Stimulated activated naive CD4-positive, alpha-beta T cell (primary cell): ENCODE data around the gene SP100.
"Not testable (repeated sequence)": the region's sequence is repeated elsewhere in the genome, so short reads cannot be mapped to it uniquely, and the experiment has no call there.

Source experiments
- DNase-seq, 6 experiments: peaks; one replicate each; lab custom pipeline; 2025; lab: John Stamatoyannopoulos, UW

Gene SP100

DNA sequence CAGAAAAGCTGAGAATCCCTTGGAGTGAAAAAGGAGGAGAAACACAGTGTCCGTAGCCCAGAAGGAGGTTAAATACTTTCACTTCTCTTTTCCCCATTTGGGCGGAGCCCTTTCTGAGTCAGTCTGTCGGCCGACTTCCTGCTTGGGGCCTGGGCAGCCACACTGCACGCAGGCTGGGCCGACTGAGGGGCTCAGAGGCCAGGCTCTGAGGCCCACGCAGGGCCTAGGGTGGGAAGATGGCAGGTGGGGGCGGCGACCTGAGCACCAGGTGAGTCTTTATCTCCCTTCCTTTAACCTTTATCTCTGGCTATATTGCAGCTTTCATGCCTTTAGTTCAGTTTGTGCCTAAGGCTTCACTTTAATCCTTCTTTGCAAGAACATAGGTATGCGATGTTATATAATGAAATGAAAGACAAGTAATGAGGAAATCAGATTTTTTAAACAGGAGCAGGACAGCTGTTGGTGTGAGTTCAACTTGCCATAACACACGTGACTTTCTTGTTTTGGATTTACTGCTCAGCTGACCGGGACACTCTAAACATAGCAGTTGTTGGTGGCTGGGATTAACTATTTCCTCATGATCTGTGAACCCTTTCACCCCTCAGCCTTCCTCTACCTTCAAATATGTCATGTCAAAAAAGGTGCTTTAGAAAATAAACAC is at the start of gene SP100:
TSS of gene SP100 (plus strand) at position 141 of the 661 bp plus-strand sequence. CDS start at position 237, 96 bp downstream.
- peak; percentile 54 to 77 (median 66) for DNase-seq

DNA sequence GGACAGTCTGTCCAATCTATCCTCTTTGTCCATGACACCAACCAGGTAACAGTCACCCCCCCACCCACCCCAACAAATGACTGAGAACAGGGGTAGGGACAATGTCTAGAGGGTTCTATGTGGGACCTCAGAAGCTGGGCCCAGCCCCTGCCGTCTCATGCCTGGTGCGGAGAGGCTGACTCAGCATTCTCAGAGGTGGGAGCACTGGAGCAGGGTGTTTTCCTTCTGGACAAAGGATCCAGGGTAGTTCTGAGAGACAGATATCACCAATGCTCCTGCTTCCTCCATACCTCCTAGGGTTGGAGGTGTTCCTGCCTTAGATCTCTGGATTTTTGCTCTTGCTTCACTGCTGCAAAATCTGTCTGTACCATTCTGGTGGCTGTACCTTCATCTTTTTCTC is 33.9 kb upstream of the SP100 start:
- no peak for DNase-seq

DNA sequence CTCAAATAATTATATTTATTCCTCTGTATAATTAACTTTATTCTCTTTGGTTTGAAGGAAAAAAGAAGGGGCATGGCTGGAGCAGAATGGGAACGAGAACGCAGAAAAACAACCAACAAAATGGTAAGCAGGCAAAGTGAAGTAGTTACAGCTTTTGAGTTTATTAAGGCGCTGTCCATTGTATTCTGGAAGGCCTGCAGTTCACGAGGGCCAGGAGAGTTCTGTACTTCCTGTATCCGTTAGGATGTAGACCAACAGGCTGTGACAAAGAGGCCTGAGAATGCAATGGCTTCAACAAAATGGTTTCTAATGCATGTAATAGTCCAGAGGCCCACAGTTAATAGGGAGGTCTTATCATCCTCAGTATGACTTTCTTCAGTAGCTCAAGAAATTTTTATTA is 32.5 kb upstream of the SP100 start:
- DNase-seq: no peak

DNA sequence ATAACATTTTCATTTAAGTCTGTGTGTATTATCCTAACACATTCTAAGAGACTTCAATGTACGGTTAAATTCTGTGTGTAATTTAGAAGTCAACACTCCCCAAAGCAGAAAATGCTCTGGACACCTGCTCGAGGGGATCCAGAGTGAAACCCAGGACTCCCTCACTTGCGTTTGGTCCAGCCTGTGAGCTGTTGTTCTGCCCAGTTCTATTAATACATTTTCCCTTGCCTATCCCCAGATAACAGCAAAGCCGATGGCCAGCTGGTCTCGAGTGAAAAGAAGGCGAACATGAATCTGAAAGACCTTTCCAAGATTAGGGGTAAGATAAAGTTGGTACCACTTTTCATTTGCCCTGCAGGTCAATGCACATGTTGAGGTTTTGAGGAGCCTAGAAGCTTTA is 31.0 kb upstream of the SP100 start:
- no peak for DNase-seq

DNA sequence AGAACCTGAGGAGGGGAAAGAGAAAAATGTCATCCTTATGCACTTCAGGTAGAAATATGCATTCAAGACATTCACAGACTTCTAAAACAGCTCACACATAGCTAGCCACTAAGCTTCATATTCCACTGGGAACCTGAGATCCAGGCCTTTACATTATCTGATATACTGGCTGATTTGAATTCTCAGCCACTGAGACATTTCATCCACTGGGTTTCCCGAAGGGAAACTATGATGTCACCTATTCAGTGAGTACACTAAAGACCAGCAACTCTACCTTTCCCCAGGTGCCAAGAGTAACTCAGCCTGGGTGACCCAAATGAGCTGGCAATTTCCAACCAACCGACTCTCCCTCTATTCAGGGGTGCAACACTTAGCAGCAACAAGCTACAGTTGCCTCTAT is 21.7 kb upstream of the SP100 start:
- no peak for DNase-seq

DNA sequence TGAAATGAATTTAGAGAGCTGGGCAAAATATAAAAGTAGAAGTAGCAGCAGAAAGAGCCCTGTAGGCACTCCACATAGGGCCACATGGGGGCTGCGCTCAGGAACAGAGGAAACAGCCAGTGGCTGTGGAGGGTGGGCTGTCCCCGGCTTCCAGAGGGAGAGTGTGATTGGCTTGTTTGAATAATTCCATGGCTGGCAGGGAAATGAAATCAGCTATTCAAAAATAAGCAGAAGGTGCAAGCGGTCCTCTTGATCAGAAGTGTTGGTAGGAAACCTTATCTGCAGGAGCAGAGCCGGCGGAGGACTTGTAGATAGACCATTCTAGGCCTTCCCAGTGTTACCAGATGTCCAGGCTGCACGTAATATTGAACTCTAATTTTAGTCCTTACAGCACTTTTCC is 17.3 kb upstream of the SP100 start:
- not testable (repeated sequence) for DNase-seq

DNA sequence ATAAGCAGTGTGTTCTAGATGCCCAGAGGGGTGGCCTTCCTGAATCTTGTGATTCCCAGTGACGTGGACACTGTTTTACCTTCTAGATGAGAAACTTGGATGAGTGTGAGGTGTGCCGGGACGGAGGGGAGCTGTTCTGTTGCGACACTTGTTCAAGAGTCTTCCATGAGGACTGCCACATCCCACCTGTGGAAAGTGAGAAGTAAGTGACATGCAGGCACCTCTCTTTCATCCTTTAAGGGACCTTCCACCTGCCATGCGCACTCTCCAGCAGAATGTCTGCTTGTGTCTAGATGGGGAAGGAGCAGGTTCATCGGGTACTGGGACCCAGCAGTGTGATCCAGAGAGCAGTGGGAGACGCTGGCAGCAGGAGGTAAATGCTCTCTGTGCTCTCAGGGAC is 16.0 kb upstream of the SP100 start:
- no peak for DNase-seq

DNA sequence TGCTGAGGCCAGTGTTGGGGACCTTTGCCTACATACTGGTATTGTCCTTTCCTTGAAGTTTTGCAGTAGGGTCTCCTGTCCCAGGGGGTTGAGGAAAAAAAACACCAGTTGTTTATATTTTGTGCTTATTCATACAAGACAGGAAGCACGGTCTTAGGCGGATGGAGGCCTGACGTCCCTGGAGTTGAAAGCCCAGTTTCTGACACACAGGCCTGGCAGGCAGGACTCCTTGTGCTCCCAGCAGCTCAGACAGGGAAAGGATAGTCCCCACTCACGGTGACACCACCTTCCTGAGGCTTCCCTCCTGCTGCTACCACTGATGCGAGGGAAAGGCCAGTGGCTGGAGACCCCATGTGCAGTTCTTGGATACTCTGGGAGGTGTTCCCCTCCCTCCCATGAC is 15.5 kb upstream of the SP100 start:
- DNase-seq: no peak

DNA sequence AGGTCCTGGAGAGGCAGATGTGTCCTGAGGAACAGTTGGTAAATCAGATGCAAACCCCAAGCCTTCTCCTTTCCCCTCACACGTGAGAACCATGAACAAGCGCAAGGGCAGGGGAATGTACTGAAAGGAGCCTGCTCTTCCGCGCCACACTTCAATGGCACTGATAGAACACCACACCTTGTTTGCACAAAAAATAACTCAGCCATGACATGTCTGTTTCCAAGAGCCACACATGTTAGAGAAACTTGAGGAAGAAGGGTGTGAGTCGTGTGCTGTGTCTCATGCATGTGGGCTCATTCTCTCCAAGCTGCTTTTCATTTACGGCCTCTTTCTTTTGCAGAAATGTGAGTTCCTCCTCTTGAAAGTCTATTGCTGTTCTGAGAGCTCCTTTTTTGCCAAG is 15.0 kb upstream of the SP100 start:
- DNase-seq: not testable (repeated sequence)

DNA sequence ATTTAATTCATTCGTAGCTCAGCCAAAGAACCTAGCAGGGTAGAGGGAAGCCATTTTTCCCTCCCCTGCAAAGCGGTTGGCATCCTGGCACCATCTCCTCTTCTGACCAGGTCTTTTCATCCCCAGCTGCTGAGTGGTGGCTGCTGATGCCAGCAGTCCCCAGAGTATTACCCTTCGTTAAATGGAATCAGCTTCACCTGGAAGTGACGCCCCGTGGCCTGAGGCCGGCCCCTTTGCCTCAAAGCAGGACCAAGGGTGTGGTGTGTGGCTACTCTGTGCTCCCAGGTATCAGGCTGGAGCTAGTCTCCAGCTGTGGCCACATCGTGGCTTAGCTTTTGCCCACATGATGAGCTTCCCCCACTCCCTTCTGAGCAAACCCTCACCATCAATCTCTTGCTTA is 12.3 kb upstream of the SP100 start:
- DNase-seq: no peak

DNA sequence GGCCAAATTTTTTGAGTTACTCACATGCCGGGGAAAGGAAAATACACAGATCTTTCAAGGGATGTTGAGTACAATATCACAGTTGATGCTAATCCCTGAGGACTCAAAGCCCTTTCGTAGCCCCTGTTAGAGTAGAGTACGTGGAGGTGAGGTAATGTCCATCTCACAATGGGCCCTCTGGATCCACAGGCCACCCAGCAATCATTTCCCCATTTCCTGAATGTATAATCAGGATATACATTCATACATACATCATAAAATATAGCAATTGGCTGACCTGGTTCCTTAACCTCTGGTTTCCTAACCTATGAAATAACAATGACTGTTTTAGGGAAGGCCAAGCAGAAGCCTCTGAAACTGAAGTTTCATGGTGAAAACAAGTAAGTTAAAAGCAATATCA is 10.2 kb upstream of the SP100 start:
- no peak for DNase-seq

DNA sequence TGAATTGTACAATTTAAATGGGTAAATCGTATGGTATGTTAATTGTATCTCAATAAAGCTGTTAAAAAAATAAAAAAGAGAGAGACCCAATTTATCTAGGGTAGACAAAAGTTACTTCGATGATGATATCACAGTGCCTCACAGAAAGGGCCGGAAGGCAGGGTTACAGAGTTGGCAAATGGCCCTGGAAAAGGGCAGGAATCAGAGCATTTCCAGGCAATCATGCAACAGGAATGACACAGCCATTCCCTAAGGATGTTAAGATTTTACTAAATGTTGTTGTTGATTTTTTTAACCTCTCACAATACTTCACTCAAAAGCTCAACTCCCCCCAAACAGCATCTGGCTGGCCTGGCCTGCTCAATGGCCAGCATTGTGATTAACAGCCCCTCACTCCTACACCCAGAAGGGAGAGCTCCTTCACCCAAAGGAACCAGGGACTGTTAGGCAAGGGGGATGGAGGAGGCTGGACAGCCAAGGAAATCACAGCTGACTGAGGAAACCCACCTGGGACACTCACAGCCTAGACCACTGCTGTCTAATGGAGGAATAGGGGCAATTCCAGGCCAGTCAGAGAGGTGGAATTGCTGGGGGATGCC is 7.7 kb upstream of the SP100 start:
- no peak for DNase-seq

DNA sequence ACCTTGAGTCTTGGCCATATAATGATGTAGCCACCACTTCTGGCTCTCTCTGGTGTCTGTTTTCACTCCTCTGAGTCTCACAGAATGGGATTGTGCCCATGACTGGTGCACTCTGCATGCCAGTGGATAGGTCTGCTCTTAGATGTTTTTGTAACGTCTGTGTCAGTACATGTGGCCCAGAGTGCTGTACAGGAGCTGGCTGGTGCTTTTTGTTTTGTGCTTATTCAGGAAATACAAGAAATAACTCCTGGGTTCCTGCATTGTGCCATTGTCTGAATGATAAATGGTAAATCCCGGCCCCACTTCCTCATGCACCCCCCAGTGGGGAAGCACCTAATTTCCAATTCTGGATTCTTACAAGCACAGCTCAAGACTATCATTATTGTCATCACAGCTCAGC is 6.7 kb upstream of the SP100 start:
- DNase-seq: peak in 1 of 6 experiments; percentile 8

DNA sequence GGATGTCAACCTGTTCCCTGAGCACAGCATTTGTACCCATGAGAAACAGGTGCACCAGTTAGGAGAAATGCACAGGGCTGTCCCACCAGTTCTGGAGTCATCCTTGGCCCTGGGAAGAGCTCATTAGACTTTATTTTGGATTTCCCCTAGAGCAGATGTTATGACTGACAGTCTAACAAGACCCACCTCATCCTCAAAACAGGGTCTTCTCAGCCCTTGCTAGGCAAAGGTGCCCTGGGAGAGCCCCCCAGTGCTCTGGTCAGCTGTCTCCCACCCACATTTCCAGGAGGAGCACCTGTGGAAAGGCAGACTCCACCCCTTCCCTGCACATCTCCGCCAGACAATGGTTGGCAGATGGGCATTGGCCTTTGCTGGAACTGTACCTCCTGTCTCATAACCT is 5.7 kb upstream of the SP100 start:
- no peak for DNase-seq

DNA sequence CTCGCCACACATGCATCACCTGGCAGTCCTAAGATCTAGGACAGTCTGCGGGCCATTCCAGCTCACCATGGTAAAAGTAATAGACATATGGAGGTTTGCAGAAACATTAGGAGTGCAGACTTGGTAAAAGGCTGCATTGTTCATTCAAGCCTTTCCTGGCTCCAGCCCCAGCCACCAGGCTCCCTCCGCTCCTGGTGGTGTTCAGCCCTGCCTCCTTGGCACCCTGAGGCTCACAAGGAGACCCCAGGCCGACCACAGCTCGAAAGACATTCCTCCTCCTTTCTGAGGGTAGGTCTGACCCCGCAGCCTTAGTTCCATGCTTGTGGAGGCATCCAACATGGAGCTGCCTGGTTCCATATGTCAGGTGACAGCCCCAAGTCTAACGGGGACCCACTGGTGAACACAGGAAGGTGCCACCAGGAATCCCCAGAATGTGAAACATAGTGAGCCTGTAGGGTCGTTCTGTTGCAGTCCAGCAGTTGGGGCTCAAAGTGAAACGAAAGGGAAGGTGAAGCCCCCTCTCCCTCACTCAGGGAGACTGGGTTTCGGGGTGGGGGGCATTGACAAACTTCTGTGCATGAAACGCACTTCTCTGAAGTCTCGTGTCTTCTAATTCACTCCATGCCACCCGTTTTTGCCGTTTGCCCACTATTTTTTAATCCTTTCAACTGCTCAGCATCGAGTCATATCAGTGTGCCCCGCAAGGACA is 5.0 kb upstream of the SP100 start:
- DNase-seq: peak in 1 of 6 experiments; percentile 57

DNA sequence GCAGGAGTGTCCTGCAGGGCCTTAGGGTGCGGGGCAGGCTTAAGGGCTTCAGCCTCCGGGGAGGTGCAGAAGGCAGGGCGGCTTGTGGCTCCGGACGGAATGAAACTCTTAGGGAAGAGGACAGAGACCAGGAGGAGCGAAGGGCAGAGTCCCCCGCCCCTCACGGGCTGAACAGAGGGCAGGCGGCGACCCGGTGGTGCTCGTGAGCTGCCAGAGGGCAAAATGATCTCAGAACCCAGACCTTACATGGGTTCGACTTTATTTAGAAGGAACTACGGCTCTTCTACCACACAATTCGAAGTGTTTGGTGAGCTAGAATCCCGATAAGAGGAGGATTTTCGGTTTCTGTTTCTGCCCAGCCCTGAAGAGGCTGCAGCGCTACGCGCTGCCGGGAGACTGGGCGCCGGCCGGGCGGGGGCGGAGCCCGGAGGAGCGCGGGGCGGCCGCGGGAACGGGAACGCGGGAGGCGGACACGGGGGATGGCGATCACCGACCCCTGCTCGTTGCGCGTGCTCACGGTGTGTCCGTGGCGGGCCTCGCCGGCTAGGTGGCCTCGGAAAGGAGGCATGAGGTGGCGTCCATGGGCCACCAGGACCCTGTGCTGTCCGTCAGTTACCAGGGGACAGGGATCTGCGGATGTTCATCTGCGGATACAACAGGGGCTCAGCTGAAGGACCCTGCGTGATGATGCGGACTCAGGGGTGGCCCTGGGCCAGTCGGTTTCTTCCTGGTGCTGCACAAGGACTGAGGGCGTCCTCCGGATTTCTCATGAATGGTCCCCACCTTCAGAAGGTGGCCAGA is 4.2 kb upstream of the SP100 start:
- peak; percentile 39 to 61 (median 52) for DNase-seq

DNA sequence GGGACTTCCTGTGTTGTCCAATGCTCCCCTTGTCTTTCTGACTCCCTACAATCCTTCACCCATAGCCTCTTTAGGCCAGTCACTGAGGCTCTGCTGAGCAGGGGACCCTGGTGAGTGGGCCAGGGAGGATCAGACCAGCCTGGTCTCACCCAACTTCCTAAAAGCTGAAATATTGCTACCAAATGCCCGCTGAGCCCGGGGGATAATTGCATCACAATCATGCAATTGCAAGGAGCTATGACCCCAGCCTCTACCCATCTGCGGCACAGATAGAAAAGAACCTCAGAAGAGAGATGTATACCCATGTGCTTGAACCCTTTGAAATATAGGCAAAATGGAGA is 3.7 kb upstream of the SP100 start:
- DNase-seq: no peak

DNA sequence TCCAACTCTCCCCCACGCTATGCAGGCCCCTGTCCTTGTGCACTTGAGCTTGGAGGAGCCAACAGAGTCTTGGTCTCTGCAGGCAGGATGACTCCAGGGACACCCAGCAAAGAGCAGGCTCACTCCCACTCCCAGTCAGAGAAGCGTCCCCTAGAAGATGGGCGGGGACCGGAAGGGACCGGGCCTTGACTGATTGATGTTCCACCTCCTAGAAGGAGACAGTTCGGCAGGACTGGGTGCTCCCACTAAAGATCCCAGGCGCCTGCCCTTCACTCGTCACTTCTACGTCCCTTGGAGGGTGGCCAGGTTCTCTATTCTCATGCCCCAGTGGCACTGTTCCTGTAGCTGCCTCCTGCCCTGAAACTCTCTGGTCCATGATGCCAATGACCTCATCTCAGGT is 3.2 kb upstream of the SP100 start:
- DNase-seq: no peak

DNA sequence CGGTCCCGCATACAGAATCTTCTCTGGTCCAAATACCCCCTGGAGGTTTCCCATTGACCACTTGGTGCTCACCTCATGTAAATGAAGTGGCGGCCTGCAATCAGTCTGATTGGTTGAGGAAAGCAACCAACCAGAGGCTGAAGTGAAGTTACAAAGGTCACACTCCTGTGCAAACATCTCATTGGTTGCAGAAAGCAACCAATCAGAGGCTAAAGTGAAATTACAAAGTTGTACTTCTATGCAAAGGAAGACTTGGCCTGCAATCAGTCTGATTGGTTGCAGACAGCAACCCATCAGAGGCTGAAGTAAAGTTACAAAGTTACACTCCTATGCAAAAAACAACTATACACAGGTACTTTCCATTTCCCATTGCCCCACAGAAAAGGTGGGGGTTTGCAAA is 2.5 kb upstream of the SP100 start:
- peak in 2 of 6 experiments; percentile 9 to 17 for DNase-seq

DNA sequence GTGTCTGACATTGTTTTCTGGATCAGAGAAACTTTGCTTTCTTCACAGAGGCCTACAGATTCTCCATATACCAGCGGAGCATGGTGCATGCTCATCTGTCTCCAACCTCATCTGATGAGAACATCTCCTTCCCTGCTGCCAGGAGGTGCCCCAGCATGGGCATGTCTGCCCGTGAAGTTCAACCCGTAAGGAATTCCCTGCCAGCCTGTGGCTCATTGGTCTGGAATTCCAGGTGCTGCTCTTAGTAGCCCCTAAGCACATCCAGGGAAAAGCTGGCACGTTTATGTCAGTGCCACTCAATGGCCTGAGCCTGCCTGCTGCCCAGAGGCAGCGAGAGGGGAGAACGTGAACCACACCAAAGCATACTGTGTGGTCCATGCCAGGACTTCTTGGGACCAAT is 1.7 kb upstream of the SP100 start:
- DNase-seq: no peak

DNA sequence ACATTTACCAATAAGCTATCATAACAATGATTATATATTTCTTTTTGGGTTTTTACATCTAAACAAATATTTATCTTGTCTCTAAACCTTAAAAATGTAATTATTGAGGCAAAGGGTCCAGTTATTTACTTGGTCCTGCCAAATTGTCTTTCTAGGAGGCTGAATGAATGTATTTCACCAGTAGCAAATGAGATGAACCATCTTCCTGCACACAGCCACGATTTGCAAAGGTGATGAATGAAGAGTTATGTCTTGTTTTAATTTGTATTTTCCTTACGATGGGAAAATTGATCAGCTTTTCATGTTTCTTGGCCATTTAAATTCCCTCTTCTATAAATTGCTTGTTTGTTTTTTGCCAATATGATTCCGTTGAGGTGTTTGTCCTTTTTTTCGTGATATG is 1.4 kb downstream of the SP100 start:
- DNase-seq: no peak

DNA sequence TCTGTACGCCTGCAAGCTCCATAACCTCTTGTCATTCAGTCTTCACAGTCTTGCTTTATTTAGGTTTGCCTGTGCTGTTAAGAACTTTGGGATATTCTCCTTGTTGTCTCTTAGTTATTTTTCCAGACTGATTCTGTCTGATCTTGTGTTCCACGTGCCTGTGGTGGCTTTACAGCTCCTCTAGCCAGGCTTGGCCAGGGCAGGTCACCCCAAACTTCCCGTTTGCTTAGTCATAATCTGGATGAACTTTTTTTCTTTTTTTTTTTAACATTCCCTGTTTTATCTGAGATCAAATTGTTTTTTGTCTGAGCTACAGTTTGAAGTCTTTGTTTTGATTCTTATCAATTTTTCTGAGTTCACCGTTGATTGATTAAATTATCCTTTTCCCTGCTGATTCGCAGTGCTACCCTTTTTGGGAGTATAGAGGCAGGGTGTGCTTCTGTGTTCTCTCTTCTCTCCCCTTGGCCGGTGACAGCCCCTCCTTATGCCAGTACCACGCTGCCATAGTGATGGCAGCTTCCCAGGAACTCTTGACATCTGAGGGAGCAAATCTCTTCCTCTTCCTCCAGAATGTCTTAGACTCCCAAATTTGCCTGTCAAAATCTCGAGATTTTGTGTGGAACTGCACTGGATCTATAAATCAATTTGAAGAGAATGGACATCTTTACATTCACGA is 2.5 kb downstream of the SP100 start:
- no peak for DNase-seq
